ENCODE data around the gene PYGM.

- no peak for TF ChIP-seq EZH2 (IDR thresholded peaks at IDR 0.05; ENCODE audit: low read depth, unreplicated experiment)
- no peak for TF ChIP-seq CTCF (conservative IDR thresholded peaks at IDR 0.05; ENCODE audit: low read depth in 2 of 2)
- no peak for TF ChIP-seq EZH2phosphoT487 (IDR thresholded peaks at IDR 0.05; ENCODE audit: unreplicated experiment)
- no peak for TF ChIP-seq REST (IDR thresholded peaks at IDR 0.05; ENCODE audit: unreplicated experiment)
- no peak for TF ChIP-seq NANOG (IDR thresholded peaks at IDR 0.05; ENCODE audit: borderline replicate concordance)
- no peak for TF ChIP-seq ZNF331 (CRISPR knock-in tag; IDR thresholded peaks at IDR 0.05; ENCODE audit: low read depth)
- no peak for TF ChIP-seq POLR2AphosphoS5 (IDR thresholded peaks at IDR 0.05; ENCODE audit: low read depth)
- TF ChIP-seq CREB1 (CRISPR knock-in tag; IDR thresholded peaks at IDR 0.05; ENCODE audit: low read depth), result no peak
- TF ChIP-seq STAT1 (IDR thresholded peaks at IDR 0.05; ENCODE audit: unreplicated experiment), result no peak
Observed at GRCh38 chr11:64744544-64745188, 15.1 kb downstream of the PYGM start.

Data from GM23338 (cell line).